Stimulated activated CD8-positive, alpha-beta memory T cell treated with anti-CD3 and anti-CD28 coated beads, Interleukin-7, amount 100 ng/mL, for 48 hours (primary cell): Measurements from ENCODE around the gene TSPAN3.

Source experiments
- DNase-seq, 2 donors: peaks; one replicate each; pipeline ENCODE4 v3.0.0-alpha.2; 2020; ENCODE audit warnings: low read depth in 1 of 2; ENCODE audit errors: extremely low read depth in 1 of 2

TSPAN3 gene

DNA sequence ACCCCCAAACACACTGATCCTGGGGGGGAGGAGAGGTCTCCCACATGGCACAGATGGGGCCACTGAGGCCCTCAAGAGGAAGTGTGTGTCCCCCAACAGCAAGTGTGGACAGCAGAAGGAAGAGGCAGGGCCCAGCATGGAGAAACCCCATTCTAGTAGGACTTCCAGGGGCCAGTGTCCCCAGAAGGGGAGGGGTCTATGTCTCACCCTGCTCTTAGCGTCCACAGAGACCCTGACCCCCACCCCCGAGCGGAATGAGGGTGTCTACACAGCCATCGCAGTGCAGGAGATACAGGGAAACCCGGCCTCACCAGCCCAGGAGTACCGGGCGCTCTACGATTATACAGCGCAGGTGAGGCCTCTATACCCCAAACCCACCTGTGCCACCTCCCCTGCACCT lies 35.3 kb downstream of the TSPAN3 start:
- DNase-seq, result no peak

- DNase-seq, result no peak
These were observed 36.0 kb downstream of the TSPAN3 start for GRCh38 chr15:77034695-77035489.

DNA sequence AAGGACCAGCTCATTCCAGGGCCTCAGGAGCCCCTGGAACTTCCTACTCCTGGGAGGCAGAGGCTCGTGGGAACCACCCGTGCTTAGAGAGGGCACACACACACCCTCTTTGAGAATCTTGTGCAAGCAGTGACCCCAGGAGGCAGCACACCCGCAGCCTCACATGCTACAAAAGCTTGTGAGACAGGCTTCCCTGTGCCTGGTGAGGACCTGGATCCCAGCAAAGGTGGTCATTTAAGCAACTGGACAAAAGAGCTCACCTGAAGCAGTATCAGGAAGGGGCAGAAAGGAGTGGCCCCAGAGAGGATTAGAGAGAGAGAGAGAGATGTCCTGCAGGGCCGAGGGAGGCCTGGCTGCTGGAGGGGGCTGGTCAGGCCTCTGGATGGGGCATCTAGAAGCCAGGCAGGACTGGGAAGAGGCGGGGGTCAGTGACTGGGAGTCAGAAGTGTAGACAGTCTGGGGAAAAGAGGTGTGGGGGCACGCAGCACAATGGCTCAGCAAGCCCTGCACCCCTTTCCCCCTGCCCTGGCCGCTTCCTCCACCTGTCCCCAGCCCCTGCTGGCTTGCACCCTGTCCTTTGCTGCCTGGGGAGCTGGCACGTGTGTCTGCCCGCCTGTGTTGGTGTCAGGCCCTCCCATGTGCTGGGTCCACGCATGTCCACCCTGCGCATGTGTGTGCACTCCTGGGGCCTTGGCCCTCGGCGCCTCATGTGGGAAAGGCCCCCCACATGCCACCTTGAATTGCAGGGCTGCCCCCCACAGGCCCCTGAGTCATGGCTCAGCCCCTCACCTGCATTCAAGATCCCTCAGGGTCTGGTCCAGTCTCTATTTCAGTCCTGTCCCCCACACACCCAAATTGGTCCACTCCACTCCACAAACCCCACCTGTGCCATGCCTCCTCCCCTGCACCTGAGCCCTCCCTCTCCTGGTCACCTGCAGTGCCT lies 36.9 kb downstream of the TSPAN3 start:
- DNase-seq, result no peak

- DNase-seq, result no peak
These were observed 37.5 kb downstream of the TSPAN3 start for GRCh38 chr15:77033417-77033728.

- DNase-seq, result no peak
These were observed 38.1 kb downstream of the TSPAN3 start for GRCh38 chr15:77032647-77033416.

GRCh38 chr15:77032052-77032646 lies 38.8 kb downstream of the TSPAN3 start:
- DNase-seq, result no peak

- no peak for DNase-seq
These were observed 39.4 kb downstream of the TSPAN3 start for GRCh38 chr15:77031376-77032050.

- DNase-seq, result no peak
These were observed 40.0 kb downstream of the TSPAN3 start for GRCh38 chr15:77030928-77031375.

DNA sequence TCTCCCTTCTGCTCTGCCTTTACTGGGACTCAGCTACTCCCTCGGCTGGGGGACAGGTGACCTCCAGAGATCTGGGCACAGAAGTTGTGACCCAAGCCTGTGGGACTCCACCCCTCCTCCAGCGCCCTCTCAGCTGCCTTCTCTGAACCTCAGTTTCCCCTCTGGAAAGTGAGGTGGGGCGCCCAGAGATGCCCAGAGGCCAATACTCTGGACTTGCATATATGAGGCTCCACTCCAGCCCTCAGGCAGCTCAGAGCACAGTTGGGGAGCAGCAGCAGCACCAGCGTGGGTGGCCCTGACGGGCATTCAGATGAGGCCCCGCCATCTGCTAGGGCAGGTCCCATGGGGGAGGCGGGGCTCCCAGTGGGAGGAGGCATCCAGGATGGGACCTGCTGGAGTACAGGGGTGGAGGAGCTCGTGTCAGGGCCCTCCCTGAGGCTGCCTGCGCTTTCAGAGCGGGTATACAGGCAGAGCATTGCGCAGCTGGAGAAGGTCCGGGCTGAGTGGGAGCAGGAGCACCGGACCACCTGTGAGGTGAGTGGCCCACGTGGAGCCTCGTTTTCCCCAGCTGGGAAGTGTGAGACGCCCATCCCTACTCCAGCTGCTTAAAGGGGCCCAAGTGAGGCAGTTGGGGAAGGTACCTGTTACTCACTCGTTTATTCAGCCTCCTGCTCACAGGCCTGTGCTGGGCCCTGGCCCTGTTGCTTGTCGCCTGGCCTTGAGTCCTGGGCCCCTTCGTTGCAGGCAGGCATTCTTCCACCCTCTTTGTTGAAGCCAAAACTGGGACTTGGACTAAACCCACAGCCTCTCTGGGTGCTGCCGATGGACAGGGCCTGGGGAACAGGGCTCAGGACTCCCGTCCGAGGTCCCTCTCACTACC lies 40.6 kb downstream of the TSPAN3 start:
- DNase-seq, result no peak

- DNase-seq, result no peak
These were observed 41.5 kb downstream of the TSPAN3 start for GRCh38 chr15:77029166-77030047.

GRCh38 chr15:77028451-77029165 lies 42.3 kb downstream of the TSPAN3 start:
- DNase-seq, result no peak

- no peak for DNase-seq
These were observed 43.0 kb downstream of the TSPAN3 start for GRCh38 chr15:77027697-77028450.

DNA sequence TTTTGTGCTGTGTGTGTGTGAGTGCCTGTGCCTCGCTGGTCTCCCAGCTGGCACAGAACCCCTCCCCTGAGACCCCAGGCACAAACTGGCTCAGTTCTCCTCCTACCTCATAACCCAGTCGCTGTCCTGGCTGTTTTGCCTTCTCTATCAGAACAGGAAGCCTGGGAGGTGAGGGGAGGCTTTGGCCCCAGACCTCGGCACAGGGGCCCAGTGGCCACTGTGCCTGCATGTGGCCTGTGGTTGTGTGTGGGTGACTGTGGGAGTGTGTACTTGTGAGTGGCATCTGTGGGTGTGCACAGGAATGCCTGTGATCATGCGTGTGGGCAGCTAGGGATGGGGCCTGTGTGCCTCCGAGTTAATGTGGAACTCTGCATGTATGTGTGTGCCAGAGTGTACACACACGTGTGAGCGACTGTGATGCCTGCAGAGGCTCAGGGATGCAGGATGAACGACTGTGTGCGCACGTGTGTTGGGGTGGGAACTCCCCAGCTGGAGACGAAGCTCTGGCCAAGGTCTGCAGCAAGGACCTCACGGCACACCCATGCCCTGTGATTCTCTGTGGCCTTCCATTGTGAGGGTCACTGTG lies 43.7 kb downstream of the TSPAN3 start:
- no peak for DNase-seq

DNA sequence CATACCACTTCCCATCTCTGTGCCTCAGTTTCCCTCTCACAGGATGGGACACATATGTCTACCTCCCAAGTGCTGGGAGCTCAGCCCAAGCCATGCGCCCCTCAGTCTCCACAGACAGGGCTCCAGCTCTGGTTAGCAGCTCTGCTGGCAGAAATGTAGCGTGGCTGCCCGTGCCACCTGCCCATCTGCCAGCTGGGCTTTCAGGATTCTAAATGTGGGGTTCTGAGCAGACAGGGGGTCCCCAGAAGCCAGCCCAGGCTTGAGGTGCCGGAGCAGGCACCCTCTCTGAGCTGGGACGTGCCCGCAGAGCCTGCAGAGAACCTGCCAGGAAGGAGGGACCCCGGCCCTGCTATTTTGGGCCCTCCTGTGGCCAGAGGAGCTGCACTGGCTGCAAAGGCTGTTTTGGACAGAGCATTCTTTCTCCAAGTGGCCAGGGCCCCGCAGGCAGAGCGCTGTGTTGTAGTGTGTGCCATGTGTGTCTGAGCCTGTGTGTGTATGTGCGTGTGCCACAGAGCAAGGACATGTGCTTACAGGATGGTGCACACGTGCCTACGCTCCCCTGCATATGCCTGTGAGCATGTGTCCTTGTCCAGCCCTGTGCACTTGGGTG lies 44.3 kb downstream of the TSPAN3 start:
- no peak for DNase-seq

GRCh38 chr15:77025941-77026411 lies 44.9 kb downstream of the TSPAN3 start:
- no peak for DNase-seq
